ENCODE results near the gene SEZ6L2. TPM values are rescaled to one million over a fixed set of nuclear protein-coding genes. Genes with fewer than 3 reads are reported as not detected.
"Not testable (repeated sequence)": the region's sequence is repeated elsewhere in the genome, so short reads cannot be mapped to it uniquely, and the experiment has no call there.

SEZ6L2 gene
- total RNA-seq (2014; rRNA removed; shearing (Covaris generic)) = 43.5 and 50.4 TPM in 2 replicates

- in situ Hi-C loops (cut with HindIII; ENCODE audit: low sequenced_read_pairs) = no loop called here
- DNase-seq (ENCODE audit: low spot score) = peak; percentile 98
These were observed at the start of gene SEZ6L2 for GRCh38 chr16:29899516-29900101. SEZ6L2 (minus strand) TSS chr16:29899550; CDS start chr16:29899019, 531 bp downstream.

- in situ Hi-C loops (cut with HindIII; ENCODE audit: low sequenced_read_pairs) = no loop called here
- no peak for DNase-seq (ENCODE audit: low spot score)
These were observed 48.5 kb upstream of the SEZ6L2 start for GRCh38 chr16:29947897-29948296.

- DNase-seq (ENCODE audit: low spot score) = peak; percentile 39
These were observed 44.8 kb upstream of the SEZ6L2 start for GRCh38 chr16:29943846-29944799.

GRCh38 chr16:29940656-29941055, 41.3 kb upstream of the SEZ6L2 start:
- in situ Hi-C loops (cut with HindIII; ENCODE audit: low sequenced_read_pairs) = no loop called here
- peak; percentile 36 for DNase-seq (ENCODE audit: low spot score)

More at GRCh38 chr16:29943846-29944799, 44.8 kb upstream of the SEZ6L2 start:
- in situ Hi-C loops (cut with HindIII; ENCODE audit: low sequenced_read_pairs) = no loop called here

GRCh38 chr16:29931750-29932149, 32.4 kb upstream of the SEZ6L2 start:
- DNase-seq (ENCODE audit: low spot score); in situ Hi-C loops (cut with HindIII; ENCODE audit: low sequenced_read_pairs): not testable (repeated sequence)

GRCh38 chr16:29927070-29927905, 27.9 kb upstream of the SEZ6L2 start:
- DNase-seq (ENCODE audit: low spot score) = peak; percentile 55
- in situ Hi-C loops (cut with HindIII; ENCODE audit: low sequenced_read_pairs) = no loop called here

- peak; percentile 64 for DNase-seq (ENCODE audit: low spot score)
- in situ Hi-C loops (cut with HindIII; ENCODE audit: low sequenced_read_pairs) = no loop called here
These were observed 27.3 kb upstream of the SEZ6L2 start for GRCh38 chr16:29926711-29927052.

- DNase-seq (ENCODE audit: low spot score) = peak; percentile 80
- in situ Hi-C loops (cut with HindIII; ENCODE audit: low sequenced_read_pairs) = no loop called here
These were observed 26.7 kb upstream of the SEZ6L2 start, which contains the start of gene KCTD13 for GRCh38 chr16:29925781-29926710. KCTD13 (minus strand) TSS chr16:29926226; CDS start chr16:29926033, 193 bp downstream.

GRCh38 chr16:29925105-29925756, 25.9 kb upstream of the SEZ6L2 start:
- no peak for DNase-seq (ENCODE audit: low spot score)

GRCh38 chr16:29922986-29923501, 23.7 kb upstream of the SEZ6L2 start:
- in situ Hi-C loops (cut with HindIII; ENCODE audit: low sequenced_read_pairs) = no loop called here
- no peak for DNase-seq (ENCODE audit: low spot score)

More at GRCh38 chr16:29925105-29925756, 25.9 kb upstream of the SEZ6L2 start:
- in situ Hi-C loops (cut with HindIII; ENCODE audit: low sequenced_read_pairs) = no loop called here

GRCh38 chr16:29922326-29922725, 23.0 kb upstream of the SEZ6L2 start:
- DNase-seq (ENCODE audit: low spot score) = no peak
- in situ Hi-C loops (cut with HindIII; ENCODE audit: low sequenced_read_pairs) = no loop called here

- in situ Hi-C loops (cut with HindIII; ENCODE audit: low sequenced_read_pairs) = no loop called here
- no peak for DNase-seq (ENCODE audit: low spot score)
These were observed 21.7 kb upstream of the SEZ6L2 start for GRCh38 chr16:29921034-29921385.

GRCh38 chr16:29920288-29921033, 21.1 kb upstream of the SEZ6L2 start:
- DNase-seq (ENCODE audit: low spot score) = no peak
- in situ Hi-C loops (cut with HindIII; ENCODE audit: low sequenced_read_pairs) = no loop called here

- no peak for DNase-seq (ENCODE audit: low spot score)
- in situ Hi-C loops (cut with HindIII; ENCODE audit: low sequenced_read_pairs) = no loop called here
These were observed 17.6 kb upstream of the SEZ6L2 start for GRCh38 chr16:29916979-29917378.

GRCh38 chr16:29915590-29916247, 16.4 kb upstream of the SEZ6L2 start:
- in situ Hi-C loops (cut with HindIII; ENCODE audit: low sequenced_read_pairs) = no loop called here
- DNase-seq (ENCODE audit: low spot score) = no peak

GRCh38 chr16:29913514-29913913, 14.2 kb upstream of the SEZ6L2 start:
- no peak for DNase-seq (ENCODE audit: low spot score)
- in situ Hi-C loops (cut with HindIII; ENCODE audit: low sequenced_read_pairs) = no loop called here

- in situ Hi-C loops (cut with HindIII; ENCODE audit: low sequenced_read_pairs) = no loop called here
- no peak for DNase-seq (ENCODE audit: low spot score)
These were observed 12.7 kb upstream of the SEZ6L2 start for GRCh38 chr16:29912087-29912486.
